ENCODE data around the gene PPM1H.

- TF ChIP-seq TBL1XR1 (IDR thresholded peaks at IDR 0.05; ENCODE audit: low read depth, low read length) (no peak), POU2F2 (IDR thresholded peaks at IDR 0.05; ENCODE audit: borderline replicate concordance, low read depth, low read length) (no peak), ESRRA (IDR thresholded peaks at IDR 0.05; ENCODE audit: low read length) (no peak)
- TF ChIP-seq, protein P1, sequence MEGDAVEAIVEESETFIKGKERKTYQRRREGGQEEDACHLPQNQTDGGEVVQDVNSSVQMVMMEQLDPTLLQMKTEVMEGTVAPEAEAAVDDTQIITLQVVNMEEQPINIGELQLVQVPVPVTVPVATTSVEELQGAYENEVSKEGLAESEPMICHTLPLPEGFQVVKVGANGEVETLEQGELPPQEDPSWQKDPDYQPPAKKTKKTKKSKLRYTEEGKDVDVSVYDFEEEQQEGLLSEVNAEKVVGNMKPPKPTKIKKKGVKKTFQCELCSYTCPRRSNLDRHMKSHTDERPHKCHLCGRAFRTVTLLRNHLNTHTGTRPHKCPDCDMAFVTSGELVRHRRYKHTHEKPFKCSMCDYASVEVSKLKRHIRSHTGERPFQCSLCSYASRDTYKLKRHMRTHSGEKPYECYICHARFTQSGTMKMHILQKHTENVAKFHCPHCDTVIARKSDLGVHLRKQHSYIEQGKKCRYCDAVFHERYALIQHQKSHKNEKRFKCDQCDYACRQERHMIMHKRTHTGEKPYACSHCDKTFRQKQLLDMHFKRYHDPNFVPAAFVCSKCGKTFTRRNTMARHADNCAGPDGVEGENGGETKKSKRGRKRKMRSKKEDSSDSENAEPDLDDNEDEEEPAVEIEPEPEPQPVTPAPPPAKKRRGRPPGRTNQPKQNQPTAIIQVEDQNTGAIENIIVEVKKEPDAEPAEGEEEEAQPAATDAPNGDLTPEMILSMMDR (IDR thresholded peaks at IDR 0.05 in 2 of 3, conservative IDR thresholded peaks at IDR 0.05 in 1 of 3; ENCODE audit: control insufficient read depth in 2 of 3, extremely low read depth in 1 of 3, insufficient read depth in 1 of 3, low read depth in 3 of 3, low read length in 3 of 3) = no peak
Observed at GRCh38 chr12:62802321-62802720, 132.6 kb downstream of the PPM1H start.

All from GM12878 (cell line).